Heart left ventricle (tissue), 13 donors: Measurements from ENCODE around the gene IVNS1ABP.

Experiments
- POLR2A ChIP-seq, 2 donors: fragments of 450-650 bp; IDR thresholded peaks; one replicate each; pipeline ENCODE4 v1.6.1; 2017; ENCODE audit warnings: antibody characterized with exemption in 2 of 2, mild to moderate bottlenecking in 2 of 2, moderate library complexity in 2 of 2
- TF ChIP-seq, protein P1 (sequence below), 12 donors: fragments of 200-600 bp; sonication (generic) in 4 of 12; IDR thresholded peaks; one replicate each; pipeline versions ENCODE4 v1.5.0 to v1.8.0; 2018 to 2022; ENCODE audit warnings: antibody characterized with exemption in 12 of 12, mild to moderate bottlenecking in 5 of 12
- donor health status: ischemic (EF 13 %, LVEDD 7.1; RV severe dilation, severe dysfunction).
- donor health status: DM: no; HTN: yes; CAD: no.
- donor health status: DM: no; HTN: no; CAD: no.
- donor health status: ischemic (EF 25% LVEDD 6.9; RV normal size, moderate dysfunction).
- donor health status: ischemic (EF 25% LVEDD 5.7; RV mildly dilated, moderate dysfunction).
- donor health status: ischemic (EF 35%, LVEDD 5.7; RV mildly dilated, moderate dysfunction).
- donor health status: nonischemic (EF 11% LVEDD 7.7; RV severe dilation, severe dysfunction).
- donor health status: DM: yes; HTN: yes; CAD: no.
- donor health status: PGD.
- donor health status: ischemic (EF 29% LVEDD 5.4; RV normal size, mild dysfunction).
- donor health status: nonischemic (EF 23%, LVEDD 6.1; RV moderate dilation, normal function).

DNA sequence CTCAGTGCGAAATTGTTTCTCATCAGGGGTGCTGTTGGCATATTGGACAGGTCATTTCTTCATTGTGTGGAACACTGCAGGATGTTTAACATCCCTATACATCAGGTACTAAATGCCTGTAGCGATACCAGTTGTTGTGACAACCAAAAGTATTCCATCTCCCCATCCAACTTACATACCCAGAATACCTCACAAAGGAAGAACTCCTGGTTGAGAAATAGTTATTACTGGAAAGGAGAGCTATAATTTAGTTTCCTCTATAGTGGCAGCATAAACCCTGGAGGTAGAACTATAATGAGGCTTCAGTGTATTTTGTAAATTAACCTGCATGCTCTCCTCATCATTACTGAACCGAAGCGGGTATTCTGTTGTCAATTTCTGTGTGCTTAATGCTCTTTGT is 45.1 kb downstream of the IVNS1ABP start:
- TF ChIP-seq, protein P1, sequence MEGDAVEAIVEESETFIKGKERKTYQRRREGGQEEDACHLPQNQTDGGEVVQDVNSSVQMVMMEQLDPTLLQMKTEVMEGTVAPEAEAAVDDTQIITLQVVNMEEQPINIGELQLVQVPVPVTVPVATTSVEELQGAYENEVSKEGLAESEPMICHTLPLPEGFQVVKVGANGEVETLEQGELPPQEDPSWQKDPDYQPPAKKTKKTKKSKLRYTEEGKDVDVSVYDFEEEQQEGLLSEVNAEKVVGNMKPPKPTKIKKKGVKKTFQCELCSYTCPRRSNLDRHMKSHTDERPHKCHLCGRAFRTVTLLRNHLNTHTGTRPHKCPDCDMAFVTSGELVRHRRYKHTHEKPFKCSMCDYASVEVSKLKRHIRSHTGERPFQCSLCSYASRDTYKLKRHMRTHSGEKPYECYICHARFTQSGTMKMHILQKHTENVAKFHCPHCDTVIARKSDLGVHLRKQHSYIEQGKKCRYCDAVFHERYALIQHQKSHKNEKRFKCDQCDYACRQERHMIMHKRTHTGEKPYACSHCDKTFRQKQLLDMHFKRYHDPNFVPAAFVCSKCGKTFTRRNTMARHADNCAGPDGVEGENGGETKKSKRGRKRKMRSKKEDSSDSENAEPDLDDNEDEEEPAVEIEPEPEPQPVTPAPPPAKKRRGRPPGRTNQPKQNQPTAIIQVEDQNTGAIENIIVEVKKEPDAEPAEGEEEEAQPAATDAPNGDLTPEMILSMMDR (IDR thresholded peaks at IDR 0.05): no peak
- TF ChIP-seq POLR2A (IDR thresholded peaks at IDR 0.05): no peak
